T47D (cell line): ENCODE data around the gene SMCO4.

Experiments used
- DNase-seq, 2 experiments: peaks; one replicate each; pipeline versions ENCODE4 v3.0.0 to v3.0.0-alpha.2; 2011 to 2012; ENCODE audit warnings: low read depth in 1 of 2, low spot score in 1 of 2
- JUND ChIP-seq: IDR thresholded peaks from 2 replicates; pipeline ENCODE4 v1.6.1; 2012; ENCODE audit warnings: low read depth
- in situ Hi-C: cut with HindIII; loops from 2 replicates; pipeline ENCODE4 v1.10.0; 2016; ENCODE audit warnings: low sequenced_read_pairs, low pct_unique_long_range_greater_than_20kb

The SMCO4 gene

DNA sequence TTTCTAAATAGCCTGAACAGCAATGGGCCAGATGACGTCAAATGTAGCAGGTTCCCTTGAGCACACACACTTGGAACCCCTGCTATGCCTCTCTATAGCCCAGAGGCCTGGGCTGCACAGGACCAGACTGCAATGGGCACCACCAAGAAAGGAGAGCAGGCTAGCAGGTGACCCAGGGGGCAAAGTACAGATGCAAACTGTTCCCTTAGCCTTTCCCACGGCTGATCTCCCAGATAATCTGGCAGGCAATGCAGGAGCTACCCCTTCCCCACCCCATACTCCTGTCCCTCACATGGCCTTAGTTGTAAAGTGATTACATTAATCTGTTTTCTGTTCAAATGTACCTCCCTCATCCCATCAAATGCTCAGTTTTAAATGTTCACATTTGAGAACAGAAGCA lies 41.3 kb downstream of the SMCO4 start:
- in situ Hi-C loops, result no loop called here
- no peak for DNase-seq
- no peak for TF ChIP-seq JUND

DNA sequence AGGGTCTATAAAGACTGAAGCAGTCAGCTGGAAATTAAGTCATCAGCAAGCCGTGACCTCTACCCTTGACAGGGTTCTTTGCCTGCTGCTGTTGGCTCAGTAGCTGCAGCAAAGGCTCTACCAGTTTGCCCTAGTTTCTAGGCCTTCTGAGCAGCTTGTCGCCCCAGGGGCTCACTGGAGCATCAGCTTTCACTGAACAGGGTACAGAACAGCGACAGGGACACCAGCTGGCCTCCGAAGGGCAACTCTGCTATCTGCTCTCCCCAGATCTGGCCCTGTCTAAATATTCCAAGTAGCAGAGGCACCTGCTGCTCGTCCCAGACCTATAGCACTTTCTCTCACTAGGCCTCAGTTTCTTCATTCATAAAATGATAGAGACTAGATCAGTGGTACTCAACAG lies 42.4 kb downstream of the SMCO4 start:
- no peak for DNase-seq
- in situ Hi-C loops, result no loop called here

DNA sequence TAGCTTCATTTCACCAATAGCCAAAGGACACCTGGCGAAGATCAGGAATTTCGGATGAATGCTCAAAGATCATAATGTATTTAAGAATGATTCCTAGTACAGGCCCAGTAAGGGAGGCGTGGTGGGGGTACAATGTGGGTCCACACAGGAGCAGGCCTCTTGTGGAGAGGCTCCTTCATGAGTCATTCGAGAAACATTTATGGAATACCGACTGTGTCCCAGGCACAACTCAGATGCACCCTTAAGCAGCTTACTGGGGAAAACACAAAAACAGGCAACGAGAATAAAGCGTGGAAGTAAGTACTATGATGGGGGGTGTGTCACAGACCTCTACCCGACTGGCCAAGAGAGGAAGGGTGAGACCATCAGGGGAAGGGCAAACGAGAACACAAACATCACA lies 44.5 kb downstream of the SMCO4 start:
- in situ Hi-C loops, result no loop called here
- no peak for DNase-seq
- no peak for TF ChIP-seq JUND

More for the DNA sequence above, 42.4 kb downstream of the SMCO4 start:
- no peak for TF ChIP-seq JUND

DNA sequence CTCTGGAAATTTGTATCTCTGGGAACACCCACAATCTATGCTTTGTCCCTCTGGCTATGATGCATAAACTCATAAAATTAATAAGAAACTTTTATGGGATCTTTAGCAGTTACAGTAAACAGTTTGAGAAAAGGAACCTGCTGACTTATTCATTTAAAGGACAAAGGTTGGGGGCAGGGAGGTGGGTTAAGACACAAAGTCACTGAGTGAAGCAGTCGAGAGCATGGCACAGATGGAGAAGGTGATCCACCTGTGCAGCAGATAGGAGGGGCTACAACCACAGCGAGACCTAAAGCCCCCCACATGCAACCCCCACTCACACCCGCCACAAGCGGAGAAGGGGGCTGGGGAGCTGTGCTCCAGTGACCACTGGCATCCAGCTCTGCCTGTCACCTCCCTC lies 45.0 kb downstream of the SMCO4 start:
- TF ChIP-seq JUND, result no peak
- no peak for DNase-seq
- in situ Hi-C loops, result no loop called here

DNA sequence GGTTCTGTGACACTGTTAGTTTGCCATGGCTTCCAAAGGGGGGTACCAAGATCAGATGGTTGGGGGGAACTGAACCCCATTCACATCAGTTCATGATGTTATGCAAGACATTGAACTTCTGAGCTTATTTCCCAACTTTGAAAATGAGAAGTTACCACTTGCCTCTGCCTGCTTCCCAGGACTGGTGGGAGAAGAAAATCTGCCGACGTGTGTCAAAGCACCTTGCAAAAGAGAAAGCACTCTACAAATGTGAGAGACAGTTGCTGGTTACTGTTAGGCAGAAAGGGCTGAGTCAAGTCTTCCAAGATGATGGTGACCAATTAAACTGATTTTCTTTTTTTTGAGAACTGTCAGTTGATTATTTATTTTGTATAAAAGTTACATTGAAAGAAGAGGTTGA lies 45.6 kb downstream of the SMCO4 start:
- in situ Hi-C loops, result no loop called here
- DNase-seq, result no peak

DNA sequence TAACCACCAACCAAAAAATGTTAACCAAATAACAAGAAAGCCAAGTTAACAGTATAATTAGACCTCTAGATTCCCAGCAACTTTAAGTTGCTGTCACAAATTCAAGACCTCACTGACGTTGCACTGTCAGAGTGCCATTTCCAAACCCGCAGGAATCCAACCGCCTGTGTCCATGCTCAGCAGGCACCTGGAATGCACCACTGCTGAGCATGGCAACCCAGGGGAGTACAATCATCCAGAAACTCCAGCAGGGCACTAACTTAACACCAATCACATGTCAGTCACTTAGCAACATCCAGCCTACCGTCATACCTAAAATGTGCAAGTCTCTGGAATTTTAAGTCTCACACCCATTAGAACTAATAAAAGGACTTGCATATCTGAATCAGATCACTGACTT lies 48.8 kb downstream of the SMCO4 start:
- in situ Hi-C loops, result no loop called here
- no peak for TF ChIP-seq JUND
- DNase-seq, result no peak

More for the DNA sequence above, 45.6 kb downstream of the SMCO4 start:
- no peak for TF ChIP-seq JUND

DNA sequence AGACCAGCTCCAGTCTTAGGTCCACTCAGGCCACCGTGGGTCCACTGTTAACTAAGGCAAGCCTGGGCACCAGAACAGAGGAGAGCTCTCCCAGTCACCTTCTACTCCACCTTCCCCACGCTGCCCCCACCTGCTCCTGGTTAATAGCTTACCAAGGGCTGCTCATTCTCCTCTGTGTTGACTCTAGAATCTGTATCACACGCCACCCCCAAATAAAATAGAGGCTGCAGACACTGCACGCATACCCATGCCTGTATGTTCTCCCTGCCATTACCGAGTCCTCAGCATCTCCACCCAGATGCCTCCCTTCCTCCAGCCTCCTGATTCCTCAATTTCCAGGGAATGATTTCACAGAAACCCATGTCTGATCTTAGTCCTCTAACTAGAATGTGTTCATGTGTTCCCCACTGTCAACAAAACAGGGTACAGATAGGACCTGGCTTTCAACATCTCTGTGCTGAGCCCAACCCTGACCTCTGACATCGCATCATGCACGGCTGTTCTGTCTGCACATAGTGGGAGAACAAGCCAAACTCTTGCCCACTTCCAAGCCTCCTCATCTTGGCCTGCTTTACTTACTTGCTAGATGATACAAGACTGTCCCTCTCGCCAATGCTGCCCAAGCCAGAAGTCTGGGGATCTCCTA lies 49.8 kb downstream of the SMCO4 start:
- no peak for TF ChIP-seq JUND
- in situ Hi-C loops, result no loop called here
- no peak for DNase-seq

DNA sequence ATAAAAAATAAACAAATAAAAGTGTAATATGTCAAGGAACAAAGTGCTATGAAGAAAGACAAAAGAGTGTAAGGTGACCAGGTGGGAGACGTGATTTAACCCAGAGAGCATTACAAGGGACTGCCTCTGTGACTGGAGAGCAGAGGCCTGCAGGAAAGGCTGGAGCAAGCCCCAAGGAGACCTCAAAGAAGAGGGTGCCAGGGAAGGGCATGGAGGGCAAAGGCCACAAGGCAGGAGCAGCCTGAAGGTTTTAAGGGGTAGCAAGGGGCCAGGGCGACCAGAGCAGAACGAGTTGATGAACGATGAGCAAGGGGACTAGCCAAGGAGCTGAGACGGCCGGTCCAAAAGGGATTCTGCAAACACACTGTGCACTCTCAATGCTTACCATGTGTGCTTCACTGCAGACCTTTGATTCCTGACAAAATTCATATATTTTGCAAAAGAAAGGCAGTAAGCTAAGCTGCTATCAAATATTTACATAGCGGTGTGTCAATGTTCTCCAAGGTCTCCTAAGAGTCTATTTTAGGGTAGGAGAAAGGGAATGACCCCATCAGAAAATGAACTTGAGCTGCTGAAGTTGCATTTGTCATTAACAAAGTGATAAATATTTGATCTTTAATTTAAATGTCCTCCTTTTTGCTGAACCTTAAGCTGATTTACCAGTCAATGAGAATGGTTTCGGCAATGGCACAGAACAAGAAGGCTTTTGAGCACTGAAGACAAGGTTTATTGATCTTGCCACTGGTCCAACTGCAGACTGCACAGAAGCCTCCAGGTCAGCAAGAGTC lies 50.5 kb downstream of the SMCO4 start:
- no peak for TF ChIP-seq JUND
- no peak for DNase-seq
- in situ Hi-C loops, result no loop called here

DNA sequence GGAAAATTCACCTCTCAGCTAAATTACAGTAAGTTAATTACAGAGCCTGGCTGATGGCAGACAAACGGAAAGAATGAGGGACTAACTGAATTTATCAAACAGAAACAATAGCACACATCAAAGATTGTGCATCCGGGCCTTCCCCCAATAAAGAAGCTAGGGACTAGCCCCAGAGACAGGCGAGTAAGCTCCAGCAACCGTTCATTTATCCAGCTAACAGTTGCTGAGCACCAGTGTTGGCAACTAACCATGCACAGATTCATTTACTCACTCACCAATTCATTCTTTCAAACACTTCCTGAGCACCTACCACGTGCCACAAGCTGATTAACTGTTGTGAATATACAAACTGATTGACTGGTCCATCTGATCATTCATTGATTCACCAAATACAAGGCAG lies 51.2 kb downstream of the SMCO4 start:
- TF ChIP-seq JUND, result no peak
- DNase-seq, result no peak
- in situ Hi-C loops, result no loop called here

DNA sequence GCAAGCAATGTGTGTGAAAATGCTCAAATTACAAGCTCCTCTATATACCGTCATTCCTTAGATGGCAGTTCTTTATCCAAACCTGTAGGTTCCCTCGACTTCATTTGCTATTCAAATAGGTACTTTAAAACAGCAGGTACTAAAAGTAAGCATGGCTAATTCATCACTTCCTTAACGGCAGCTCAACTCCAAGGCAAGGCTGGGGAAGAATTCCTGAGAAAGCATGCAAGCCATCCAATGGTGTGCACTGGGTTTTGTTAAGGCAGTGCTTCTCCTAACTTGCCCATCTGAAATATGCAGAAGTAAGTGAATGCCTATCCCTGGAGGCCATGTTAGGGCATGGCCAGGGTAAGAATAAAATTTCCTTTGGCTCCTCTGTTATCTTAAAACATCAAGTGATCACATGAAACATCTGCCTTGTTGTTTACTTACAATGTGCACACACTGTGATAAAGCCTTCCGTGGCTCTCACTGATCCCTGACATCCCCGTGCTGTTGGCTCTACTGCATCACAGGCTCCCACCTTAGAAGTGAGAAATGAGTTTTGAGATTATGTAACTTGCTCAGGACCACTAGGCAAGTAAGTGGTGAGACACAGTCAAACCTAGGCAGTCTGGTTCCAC lies 52.1 kb downstream of the SMCO4 start:
- DNase-seq, result no peak
- in situ Hi-C loops, result no loop called here
- TF ChIP-seq JUND, result no peak

DNA sequence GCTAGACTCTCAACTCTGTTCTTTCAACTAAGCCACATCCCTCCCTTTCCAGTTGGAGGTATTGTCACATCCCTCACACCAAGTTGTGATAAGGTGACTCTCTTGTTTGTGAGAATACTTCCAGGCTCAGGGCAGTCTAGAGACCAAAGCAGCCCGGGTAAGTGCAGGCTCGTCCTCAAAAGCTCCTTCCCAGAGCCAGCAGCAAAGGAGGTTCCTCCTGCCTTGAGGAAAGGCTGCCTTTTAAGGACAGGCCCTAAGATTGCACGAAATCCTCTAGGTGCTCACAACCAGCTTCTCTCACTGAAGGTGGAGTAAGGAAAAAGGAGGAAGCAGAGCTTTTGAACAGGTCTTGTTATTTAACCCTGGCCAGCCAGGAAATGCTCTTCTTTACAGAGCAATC lies 53.4 kb downstream of the SMCO4 start:
- no peak for DNase-seq
- in situ Hi-C loops, result no loop called here
- no peak for TF ChIP-seq JUND

DNA sequence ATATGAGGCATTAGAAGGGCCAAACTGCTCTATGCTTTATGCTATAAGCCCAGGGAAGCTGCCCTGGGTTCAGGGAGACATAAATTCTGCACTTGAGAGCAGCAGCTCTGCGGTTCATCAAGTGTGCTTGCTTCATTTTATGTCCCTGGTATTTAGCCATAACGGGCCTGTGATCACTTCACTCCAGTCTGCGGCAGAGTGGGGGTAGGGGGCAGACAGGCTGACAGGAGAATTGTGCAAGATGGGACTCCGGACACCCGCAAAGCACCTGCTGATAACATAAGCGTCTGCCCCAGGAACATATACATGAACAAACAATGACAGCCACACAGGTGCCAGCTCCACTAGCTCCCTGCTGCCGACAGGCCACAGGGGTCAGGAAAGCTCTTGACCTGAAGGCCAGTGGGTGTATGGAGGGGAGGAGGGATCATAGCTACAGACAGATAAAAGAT lies 56.1 kb downstream of the SMCO4 start:
- in situ Hi-C loops, result no loop called here
- TF ChIP-seq JUND, result no peak
- DNase-seq, result no peak

DNA sequence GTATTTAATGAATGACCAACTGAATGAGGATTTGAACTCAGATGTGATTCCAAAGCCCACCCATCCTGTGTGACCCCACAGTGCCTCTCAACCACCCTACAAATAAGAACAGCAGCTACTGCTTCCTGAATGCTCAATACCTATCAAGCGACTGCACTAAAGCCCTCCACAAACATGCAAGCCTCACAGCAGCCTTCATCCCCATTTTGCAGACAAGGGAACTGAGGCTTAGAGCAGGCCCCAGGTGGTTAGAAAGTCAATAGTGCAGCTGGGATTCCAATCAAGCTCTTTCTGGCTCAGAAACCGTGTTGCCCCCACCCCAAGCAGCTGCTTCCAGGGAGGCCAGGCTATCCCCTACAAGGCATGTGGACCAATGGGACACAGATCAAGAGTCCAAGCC lies 57.2 kb downstream of the SMCO4 start:
- no peak for TF ChIP-seq JUND
- in situ Hi-C loops, result no loop called here
- no peak for DNase-seq

DNA sequence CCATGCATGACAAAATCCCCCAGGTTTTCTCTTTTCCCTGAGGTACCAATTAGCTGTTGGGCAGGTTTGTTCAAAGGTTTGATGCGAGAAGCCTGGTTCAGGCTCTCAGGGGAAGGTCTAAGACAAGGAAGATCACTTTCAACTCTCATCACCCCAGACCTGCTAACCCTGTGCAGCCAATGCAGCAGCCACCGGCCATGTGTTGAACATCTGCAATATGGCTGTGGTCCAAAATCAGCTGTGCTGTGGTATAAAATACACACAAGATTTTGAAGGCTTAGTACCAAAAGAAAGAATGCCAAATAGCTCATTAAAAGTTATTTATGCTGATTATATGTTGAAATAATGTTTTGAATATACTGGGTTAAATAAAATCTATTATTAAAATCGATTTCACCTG lies 58.5 kb downstream of the SMCO4 start:
- in situ Hi-C loops, result no loop called here
- no peak for TF ChIP-seq JUND
- DNase-seq, result no peak
